Upper lobe of left lung (tissue), 4 donors: Measurements from ENCODE around the gene STX8.

Experiments used
- CTCF ChIP-seq, 6 experiments: fragments of 450-650 bp in 4 of 6; fragments of 200-600 bp in 2 of 6; sonication (generic) in 2 of 6; IDR thresholded peaks; one replicate each; pipeline ENCODE4 v1.5.1; 2016 to 2019; ENCODE audit warnings: antibody characterized with exemption in 6 of 6
- EP300 ChIP-seq, 4 donors: sonication (generic); formaldehyde crosslinking; IDR thresholded peaks; one replicate each; pipeline ENCODE4 v1.5.1; 2017; ENCODE audit warnings: antibody characterized with exemption in 4 of 4, control low read depth in 2 of 4
- POLR2A ChIP-seq, 4 donors: fragments of 450-650 bp; IDR thresholded peaks; one replicate each; pipeline ENCODE4 v1.5.1; 2016 to 2017; ENCODE audit warnings: antibody characterized with exemption in 4 of 4, mild to moderate bottlenecking in 2 of 4

GRCh38 chr17:9218911-9219310, 356.7 kb downstream of the STX8 start:
- TF ChIP-seq CTCF (IDR thresholded peaks at IDR 0.05): no peak
- no peak for TF ChIP-seq EP300 (IDR thresholded peaks at IDR 0.05)
- no peak for TF ChIP-seq POLR2A (IDR thresholded peaks at IDR 0.05)
